ENCODE measurements around the gene GPR142.

The GPR142 gene

DNA sequence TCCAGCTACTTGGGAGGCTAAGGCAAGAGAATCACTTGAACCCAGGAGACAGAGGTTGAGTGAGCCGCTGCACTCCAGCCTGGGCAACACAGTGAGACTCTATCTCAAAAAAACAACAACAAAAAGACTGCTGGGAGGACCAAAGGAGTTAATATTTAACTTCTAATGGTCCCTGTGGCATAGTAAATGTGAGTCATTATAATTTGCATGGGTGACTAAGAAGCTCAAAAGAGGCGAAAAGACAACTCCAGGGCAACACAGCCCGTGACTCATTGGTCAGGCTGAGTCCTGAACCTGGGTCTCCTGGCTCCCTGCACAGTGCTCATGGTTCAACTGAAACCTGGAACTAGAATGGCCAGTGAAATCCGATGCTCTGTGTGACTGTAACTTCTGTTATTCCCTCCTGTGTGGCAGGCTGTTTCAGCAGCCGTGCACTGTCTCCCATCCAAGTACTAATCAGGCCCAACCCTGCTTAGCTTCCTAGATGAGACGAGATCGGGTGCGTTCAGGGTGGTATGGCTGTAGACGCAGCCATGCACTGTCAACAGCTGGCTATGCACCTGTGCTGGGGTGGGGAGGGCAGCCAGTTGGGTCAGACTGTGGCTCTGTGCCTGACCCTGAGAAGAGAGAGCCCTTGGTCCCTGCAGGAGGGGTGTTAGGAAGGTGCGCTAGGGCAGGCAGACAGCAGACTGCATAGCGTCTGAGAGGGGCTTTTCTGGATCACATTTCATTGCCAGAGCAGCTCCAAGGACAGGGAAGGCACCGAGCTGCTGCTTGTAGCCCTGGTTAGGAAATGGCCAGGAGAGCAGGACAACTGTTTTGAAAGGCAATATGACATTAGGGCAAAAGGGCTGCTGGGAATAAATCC lies 50.1 kb downstream of the GPR142 start:
- no peak for DNase-seq (ENCODE audit: low read depth in 3 of 3, low spot score in 1 of 3)

DNA sequence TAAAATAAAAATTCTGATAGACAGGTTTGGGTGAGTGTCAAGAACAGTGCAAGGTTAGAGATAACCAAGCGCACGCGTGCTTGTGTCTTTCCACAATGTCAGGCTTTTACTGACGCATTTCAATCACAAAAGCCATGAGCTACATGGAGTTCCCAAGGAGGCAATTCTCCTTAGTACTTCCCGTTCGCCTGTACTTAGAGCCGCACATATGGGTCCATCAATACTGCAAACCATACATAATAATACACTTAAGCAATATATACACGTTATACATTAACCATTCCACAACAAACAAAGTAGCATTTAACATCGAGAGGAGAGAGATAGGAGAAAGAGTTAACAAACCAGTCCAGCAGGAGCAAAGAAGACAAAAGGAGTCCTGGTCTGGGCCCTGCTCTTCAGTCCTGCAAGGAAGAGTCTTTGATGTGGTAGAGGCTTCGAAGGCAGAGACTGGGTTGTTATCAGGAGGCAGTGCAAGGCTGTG lies 52.7 kb downstream of the GPR142 start:
- DNase-seq (ENCODE audit: low read depth in 3 of 3, low spot score in 1 of 3), result no peak
